PC-9 (cell line): Measurements from ENCODE around the gene CHMP3. TPM values are rescaled to one million over a fixed set of nuclear protein-coding genes. Genes with fewer than 3 reads are reported as not detected.

Experiments
- BruUV-seq: library from RNA; stranded (reverse); fragments of 400-500 nt; replicated peaks from 2 replicates; lab custom pipeline; 2021; lab: Mats Ljungman, UMichigan
- CTCF ChIA-PET: fragments of 300-600 bp; sonication (Branson Sonifier 250); formaldehyde crosslinking; loops from one replicate; lab custom pipeline; 2022; ENCODE audit warnings: antibody characterized with exemption; lab: Charles Lee
- POLR2A ChIA-PET: fragments of 300-600 bp; sonication (Branson Sonifier 250); formaldehyde crosslinking; loops from one replicate; lab custom pipeline; 2022; ENCODE audit warnings: antibody characterized with exemption; ENCODE audit not compliant: unreplicated experiment; lab: Charles Lee
- DNase-seq, 2 experiments: peaks; one replicate each; pipeline versions ENCODE4 v3.0.0 to v3.0.0-alpha.2; 2015 to 2022; ENCODE audit warnings: mixed read lengths in 1 of 2
- H2AFZ ChIP-seq: fragments of 200-600 bp; sonication (generic); 2 replicates; pipeline ENCODE4 v1.8.1; 2017; ENCODE audit warnings: antibody characterized with exemption
- H3F3A ChIP-seq: fragments of 200-600 bp; sonication (generic); 2 replicates; pipeline ENCODE4 v1.8.1; 2017; ENCODE audit warnings: antibody characterized with exemption, mild to moderate bottlenecking, low read depth; ENCODE audit not compliant: insufficient read depth
- H3K27ac ChIP-seq: fragments of 200-600 bp; sonication (generic); 2 replicates; pipeline ENCODE4 v1.6.1; 2016; ENCODE audit warnings: mixed run types
- H3K27me3 ChIP-seq: fragments of 200-600 bp; sonication (generic); 2 replicates; pipeline ENCODE4 v1.6.1; 2016; ENCODE audit warnings: low read depth, mixed run types; ENCODE audit not compliant: insufficient read depth
- H3K36me3 ChIP-seq: fragments of 200-600 bp; sonication (generic); 2 replicates; pipeline ENCODE4 v1.6.1; 2016; ENCODE audit warnings: low read depth, mixed run types
- H3K4me1 ChIP-seq: fragments of 200-600 bp; sonication (generic); replicated peaks from 2 replicates; pipeline ENCODE4 v1.6.1; 2016; ENCODE audit warnings: mixed run types; ENCODE audit not compliant: insufficient read depth
- H3K4me2 ChIP-seq: fragments of 200-600 bp; sonication (generic); 2 replicates; pipeline ENCODE4 v1.6.1; 2017; ENCODE audit warnings: mixed run types
- H3K4me3 ChIP-seq: fragments of 200-600 bp; sonication (generic); 2 replicates; pipeline ENCODE4 v1.6.1; 2016; ENCODE audit warnings: mixed run types
- H3K79me2 ChIP-seq: fragments of 200-600 bp; sonication (generic); 2 replicates; pipeline ENCODE4 v1.6.1; 2017; ENCODE audit warnings: low read depth, mixed run types
- H3K9me2 ChIP-seq: fragments of 200-600 bp; sonication (generic); 2 replicates; pipeline ENCODE4 v1.8.1; 2017; ENCODE audit warnings: mild to moderate bottlenecking; ENCODE audit not compliant: insufficient read depth
- H3K9me3 ChIP-seq: fragments of 200-600 bp; sonication (generic); 2 replicates; pipeline ENCODE4 v1.8.1; 2016; ENCODE audit warnings: low read depth; ENCODE audit not compliant: insufficient read depth
- H4K20me1 ChIP-seq: fragments of 200-600 bp; sonication (generic); 2 replicates; pipeline ENCODE4 v1.8.1; 2017; ENCODE audit not compliant: insufficient read depth
- CTCF ChIP-seq: fragments of 200-600 bp; sonication (generic); conservative IDR thresholded peaks from 2 replicates; pipeline ENCODE4 v1.6.1; 2017; ENCODE audit warnings: mixed run types, antibody characterized with exemption, mild to moderate bottlenecking, moderate library complexity
- EZH2 ChIP-seq: fragments of 200-600 bp; sonication (generic); IDR thresholded peaks from 2 replicates; pipeline ENCODE4 v1.8.0; 2017; ENCODE audit warnings: antibody characterized with exemption, low read depth
- intact Hi-C: fragments of 100-400 bp; cut with micrococcal nuclease; formaldehyde crosslinking; loops from one replicate; pipeline ENCODE4 v1.10.0; 2022; ENCODE audit not compliant: unreplicated experiment
- total RNA-seq: library from RNA; stranded (reverse); gene quantifications from 2 replicates; pipeline ENCODE4 v1.2.3, GENCODE V29; 2021

CHMP3 gene
- total RNA-seq, 1 experiment from 2014 or later, result 108 TPM

GRCh38 chr2:86476918-86477317 is 86.3 kb downstream of the CHMP3 start:
- no peak for DNase-seq
- no peak overlapping the region for H2AFZ ChIP-seq
- no peak overlapping the region for H3K4me3 ChIP-seq
- H3K27ac ChIP-seq, result no peak overlapping the region
- ChIA-PET POLR2A (no interaction called here), CTCF (no interaction called here)
- H3K36me3 ChIP-seq, result peaks cover 48% of the 10 kb centered on the region
- H3K4me1 ChIP-seq, result no peaks in the 10 kb centered on the region
- no peaks in the 10 kb centered on the region for H3F3A ChIP-seq
- no TSS peak for BruUV-seq
- TF ChIP-seq CTCF (no peak), EZH2 (no peak)
- no peaks in the 10 kb centered on the region for H4K20me1 ChIP-seq
- intact Hi-C loops, result no loop called here
- no peaks in the 10 kb centered on the region for H3K9me2 ChIP-seq
- H3K9me3 ChIP-seq, result no peaks in the 10 kb centered on the region
- H3K79me2 ChIP-seq, result no peaks in the 10 kb centered on the region
- no peak overlapping the region for H3K4me2 ChIP-seq
- no peaks in the 10 kb centered on the region for H3K27me3 ChIP-seq

DNA sequence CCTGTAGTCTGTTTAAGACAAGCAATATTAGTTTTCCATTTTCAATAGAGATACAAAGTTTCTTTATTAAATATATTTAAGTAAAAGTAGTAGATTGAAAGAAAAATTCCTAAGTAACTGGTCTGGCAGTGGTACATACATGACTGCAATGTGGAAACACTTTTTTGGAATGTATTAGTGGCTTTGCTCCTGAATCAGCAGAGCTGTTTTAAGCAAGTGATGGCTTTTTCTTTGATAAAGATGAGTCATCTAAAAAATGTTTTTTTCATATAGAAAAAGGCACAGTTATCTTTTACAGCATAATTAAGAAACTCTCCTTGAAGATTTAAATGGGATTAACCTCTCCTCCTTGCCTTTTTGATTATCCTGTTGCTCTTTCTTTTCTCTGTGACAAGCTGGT is 87.2 kb downstream of the CHMP3 start:
- no TSS peak for BruUV-seq
- H3K9me2 ChIP-seq, result no peaks in the 10 kb centered on the region
- no peaks in the 10 kb centered on the region for H3K4me1 ChIP-seq
- H3K27ac ChIP-seq, result no peak overlapping the region
- intact Hi-C loops, result no loop called here
- no peak overlapping the region for H3K4me2 ChIP-seq
- POLR2A ChIA-PET, result no interaction called here
- CTCF ChIA-PET, result no interaction called here
- H3K9me3 ChIP-seq, result no peaks in the 10 kb centered on the region
- no peaks in the 10 kb centered on the region for H4K20me1 ChIP-seq
- H3F3A ChIP-seq, result no peaks in the 10 kb centered on the region
- no peak for TF ChIP-seq EZH2
- no peak for TF ChIP-seq CTCF
- no peak overlapping the region for H2AFZ ChIP-seq
- peaks cover 40% of the 10 kb centered on the region for H3K36me3 ChIP-seq
- no peaks in the 10 kb centered on the region for H3K27me3 ChIP-seq
- DNase-seq, result no peak
- no peak overlapping the region for H3K4me3 ChIP-seq
- no peaks in the 10 kb centered on the region for H3K79me2 ChIP-seq

DNA sequence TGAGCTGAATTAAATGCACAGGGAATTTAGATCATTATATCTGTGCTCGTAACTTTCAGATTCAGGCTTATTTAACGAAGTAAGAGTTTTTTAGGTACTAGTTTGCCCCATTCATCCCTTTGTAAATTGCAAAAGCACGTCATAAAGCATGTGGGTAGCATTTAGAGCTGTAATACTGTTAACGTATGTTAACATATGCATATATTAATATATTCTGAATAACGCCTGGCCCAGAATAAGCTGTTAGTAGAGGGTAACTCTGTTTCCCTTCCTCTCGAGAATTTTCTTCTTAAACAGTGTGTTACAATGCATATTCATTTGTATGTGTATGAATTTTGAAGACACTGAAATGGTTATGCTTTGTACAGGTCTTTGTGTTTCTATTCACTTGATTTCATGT is 91.6 kb downstream of the CHMP3 start:
- no peak overlapping the region for H3K4me3 ChIP-seq
- peaks cover 33% of the 10 kb centered on the region; the same call in 1 of the 2 replicates for H3K36me3 ChIP-seq
- no peaks in the 10 kb centered on the region for H3K9me2 ChIP-seq
- BruUV-seq, result no TSS peak
- CTCF ChIA-PET, result no interaction called here
- H3F3A ChIP-seq, result no peaks in the 10 kb centered on the region
- POLR2A ChIA-PET, result no interaction called here
- H3K27me3 ChIP-seq, result no peaks in the 10 kb centered on the region
- H3K79me2 ChIP-seq, result no peaks in the 10 kb centered on the region
- TF ChIP-seq CTCF, result no peak
- no peak for TF ChIP-seq EZH2
- no peaks in the 10 kb centered on the region for H4K20me1 ChIP-seq
- H3K4me2 ChIP-seq, result no peak overlapping the region
- H3K4me1 ChIP-seq, result no peaks in the 10 kb centered on the region
- no peaks in the 10 kb centered on the region for H3K9me3 ChIP-seq
- intact Hi-C loops, result no loop called here
- no peak for DNase-seq
- no peak overlapping the region for H2AFZ ChIP-seq
- H3K27ac ChIP-seq, result no peak overlapping the region
